Embryonic facial prominence (tissue), 1 donor: ENCODE results near the gene TP53.

Source experiments
- DNase-seq: peaks from one replicate; pipeline ENCODE4 v3.0.0-alpha.2; 2016; ENCODE audit errors: extremely low spot score

TP53 gene

DNA sequence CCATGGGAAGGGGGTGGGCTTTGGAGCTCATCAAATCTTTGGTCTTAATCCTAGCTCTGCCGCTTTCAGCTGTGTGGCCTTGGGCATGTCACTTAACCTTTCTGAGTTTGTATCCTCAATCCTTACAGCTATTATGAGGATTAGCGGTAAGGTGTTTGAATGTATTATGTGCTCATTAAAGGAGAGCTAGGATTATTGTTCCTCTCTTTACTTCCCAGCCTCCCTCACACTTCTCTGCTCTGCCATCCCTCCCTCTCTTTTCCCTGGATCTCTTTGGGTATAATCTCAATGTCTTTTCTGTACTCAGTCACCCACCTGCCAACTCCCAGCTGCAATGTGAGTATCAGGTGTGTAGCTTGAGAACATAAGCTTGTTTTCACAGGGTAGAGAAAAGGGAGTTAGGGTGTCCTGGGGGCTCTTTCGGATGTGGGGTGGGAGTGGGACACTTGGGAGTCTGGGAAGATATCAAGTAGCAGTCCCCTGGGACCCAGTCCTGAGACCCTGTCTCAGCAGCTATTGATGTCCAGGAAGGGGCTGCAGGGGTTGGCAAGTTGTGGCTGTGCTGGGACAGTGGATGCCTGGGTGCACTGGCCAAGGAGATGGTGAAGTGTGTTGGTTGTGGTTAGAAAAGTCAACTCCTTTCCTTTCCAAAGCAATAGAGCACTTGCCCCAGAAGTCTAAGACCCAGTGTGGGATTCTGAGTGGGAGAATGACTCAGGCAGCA, 19.5 kb upstream of the TP53 start:
- no peak for DNase-seq

DNA sequence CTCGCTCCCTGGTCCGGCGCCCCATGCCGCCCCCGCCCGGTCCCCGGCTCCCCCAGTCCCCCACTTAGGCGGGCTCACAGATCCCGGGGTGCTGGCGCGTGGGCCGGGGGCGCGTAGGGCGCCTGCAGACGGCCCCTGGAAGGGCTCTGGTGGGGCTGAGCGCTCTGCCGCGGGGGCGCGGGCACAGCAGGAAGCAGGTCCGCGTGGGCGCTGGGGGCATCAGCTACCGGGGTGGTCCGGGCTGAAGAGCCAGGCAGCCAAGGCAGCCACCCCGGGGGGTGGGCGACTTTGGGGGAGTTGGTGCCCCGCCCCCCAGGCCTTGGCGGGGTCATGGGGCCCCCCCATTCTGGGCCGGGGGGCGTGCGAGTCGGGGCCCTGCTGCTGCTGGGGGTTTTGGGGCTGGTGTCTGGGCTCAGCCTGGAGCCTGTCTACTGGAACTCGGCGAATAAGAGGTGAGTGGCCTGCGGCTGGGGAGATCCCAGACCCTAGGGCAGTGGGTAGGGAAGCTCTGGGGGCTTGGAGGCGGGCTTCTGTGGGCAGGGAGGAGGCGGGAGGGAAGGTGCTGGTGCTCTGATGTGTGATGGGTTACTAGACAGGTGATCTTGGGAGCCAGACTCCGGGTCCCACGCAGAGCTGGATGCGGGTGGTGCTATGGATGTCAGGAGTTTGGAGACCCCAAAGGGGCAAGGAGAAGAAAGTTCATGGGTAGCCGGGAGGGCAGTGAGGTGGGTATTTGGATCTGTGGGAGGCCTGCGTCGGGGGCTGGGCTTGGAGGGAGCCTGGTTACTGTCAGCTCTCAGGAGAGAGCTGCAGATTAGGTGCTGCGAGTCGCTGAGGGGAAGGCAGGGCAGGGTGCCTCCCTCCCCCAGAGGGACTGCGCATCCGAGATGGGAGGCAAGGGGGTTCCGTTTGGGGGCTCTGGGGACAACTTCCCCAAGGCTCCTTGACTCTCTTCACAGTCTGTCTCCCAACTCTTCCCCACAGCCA, 18.3 kb upstream of the TP53 start:
- DNase-seq = no peak

DNA sequence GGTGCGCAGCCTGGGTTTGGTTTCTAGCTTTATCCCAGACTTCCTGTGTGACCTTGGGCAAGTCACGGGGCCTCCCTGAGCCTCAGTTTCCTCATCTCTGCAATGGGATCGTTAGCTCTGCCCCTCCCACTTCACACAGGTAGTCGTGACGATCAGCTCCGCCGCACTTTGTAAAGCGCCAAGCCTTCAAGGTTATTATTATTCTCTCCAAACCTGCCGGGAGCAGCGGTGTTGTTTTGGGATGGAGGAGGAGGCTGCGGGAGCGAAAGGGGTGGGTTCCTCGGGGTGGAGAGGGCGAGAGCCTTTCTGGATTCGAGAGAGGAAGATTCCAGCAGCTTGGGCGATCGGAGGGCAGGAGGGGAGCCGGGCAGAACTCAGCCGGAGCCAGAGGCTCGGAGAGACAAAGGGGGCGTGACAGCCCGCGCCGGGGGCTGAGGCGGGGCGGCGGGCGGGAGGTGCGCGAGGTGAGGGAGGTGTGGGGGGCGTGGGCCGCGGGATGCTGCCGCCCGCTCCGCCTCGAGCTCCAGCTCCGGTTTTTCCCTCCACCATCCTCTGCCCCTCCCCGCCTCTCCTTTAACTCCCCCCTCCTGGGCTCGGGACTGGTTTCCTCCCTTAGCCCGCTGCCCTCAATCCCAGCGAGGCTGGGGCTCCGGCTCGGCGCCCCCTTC, 17.4 kb upstream of the TP53 start, which contains the start of gene EFNB3:
EFNB3 (plus strand) TSS at position 602 of the 668 bp plus-strand sequence. CDS start 397 bp downstream, outside the sequence.
- DNase-seq = no peak

DNA sequence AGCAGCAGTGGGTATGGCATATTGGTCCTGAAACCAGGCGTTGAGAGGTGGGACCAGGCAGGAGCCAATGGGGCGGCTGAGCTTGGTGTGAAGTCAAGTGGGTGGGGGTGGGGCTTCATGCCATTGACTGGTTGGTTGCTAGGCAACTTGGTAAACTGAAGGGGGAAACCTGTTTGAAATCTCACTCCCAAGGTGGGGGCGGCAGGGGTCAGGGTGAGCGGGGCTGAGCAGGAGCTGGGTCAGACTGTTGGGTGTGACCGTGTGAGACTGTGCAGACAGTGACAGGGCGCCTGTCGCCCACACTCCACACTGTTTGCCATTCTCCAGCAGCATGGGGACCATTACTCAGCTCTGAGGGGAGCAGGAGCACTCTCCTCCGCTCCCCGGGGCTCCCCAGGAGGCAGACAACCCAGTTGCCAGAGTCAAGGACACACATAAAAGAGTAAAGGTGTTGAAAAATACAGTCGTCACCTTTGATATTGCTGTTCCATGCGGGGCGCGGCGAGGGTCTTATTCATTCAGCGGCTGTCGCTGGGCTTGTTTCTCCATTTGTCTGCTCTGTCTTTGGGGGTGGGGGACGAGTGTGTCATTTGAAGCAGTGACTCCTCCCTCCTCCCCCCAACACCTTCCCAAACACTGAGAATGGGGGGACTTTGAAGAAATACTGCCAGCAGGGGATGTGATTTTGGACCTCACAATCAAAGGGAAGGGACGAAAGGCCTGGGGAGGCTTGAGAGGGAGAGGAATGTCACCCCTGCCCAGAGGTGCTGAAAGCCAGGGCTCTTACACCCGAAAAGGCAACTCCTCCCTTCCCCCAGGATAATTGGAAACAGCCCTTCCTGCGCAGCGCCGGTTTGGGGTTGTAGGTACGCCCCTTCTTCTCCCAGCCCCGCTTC, 16.5 kb upstream of the TP53 start:
- DNase-seq = peak; percentile 71

DNA sequence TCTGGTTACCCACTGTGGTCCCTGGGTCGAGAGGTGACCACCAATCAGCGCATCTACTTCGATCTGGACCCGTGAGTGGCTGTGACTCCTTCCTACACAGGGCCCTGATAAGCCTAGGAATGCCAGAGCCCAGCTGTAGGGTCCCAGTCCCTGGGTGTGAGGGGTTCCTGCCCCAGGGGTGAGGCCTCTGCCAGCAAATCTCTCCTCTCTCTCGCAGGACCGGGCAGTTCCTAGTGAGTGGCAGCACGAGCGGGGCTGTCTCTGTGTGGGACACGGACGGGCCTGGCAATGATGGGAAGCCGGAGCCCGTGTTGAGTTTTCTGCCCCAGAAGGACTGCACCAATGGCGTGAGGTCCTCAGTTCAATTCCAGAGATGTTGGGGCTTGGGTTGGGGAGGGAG, 15.5 kb upstream of the TP53 start:
- DNase-seq = no peak

DNA sequence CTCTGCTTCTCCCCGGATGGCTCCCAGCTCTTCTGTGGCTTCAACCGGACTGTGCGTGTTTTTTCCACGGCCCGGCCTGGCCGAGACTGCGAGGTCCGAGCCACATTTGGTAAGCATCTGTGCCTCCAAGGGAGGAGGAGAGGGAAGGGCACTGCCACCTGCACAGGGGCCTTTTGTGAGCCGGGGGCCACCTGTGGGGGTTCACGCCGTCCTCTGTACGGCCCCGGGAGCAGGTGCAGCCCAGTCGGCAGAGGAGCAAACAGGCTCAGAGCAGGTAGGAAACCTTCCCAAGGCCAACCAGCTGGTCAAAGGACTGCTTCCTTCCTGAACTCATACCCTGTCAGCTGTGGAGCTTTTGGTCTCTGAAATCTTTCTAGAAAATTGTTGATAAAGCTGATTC, 14.4 kb upstream of the TP53 start:
- DNase-seq = no peak

DNA sequence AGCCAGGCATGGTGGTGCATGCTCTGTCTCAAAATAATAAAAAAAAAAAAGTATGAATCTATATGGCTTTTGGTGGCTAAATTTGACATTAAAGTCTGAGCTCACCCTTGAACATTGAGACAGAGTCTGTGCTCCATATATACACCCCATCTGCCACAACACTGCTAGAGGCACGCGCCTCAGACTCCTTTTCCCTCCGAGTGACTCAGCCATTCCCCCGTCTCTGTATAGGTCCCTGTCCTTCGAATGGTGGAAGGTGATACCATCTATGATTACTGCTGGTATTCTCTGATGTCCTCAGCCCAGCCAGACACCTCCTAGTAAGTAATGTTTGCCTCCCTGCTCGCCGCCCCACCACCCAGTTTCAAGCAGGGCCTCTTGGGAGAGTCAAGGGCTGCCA, 13.2 kb upstream of the TP53 start:
- DNase-seq = no peak

DNA sequence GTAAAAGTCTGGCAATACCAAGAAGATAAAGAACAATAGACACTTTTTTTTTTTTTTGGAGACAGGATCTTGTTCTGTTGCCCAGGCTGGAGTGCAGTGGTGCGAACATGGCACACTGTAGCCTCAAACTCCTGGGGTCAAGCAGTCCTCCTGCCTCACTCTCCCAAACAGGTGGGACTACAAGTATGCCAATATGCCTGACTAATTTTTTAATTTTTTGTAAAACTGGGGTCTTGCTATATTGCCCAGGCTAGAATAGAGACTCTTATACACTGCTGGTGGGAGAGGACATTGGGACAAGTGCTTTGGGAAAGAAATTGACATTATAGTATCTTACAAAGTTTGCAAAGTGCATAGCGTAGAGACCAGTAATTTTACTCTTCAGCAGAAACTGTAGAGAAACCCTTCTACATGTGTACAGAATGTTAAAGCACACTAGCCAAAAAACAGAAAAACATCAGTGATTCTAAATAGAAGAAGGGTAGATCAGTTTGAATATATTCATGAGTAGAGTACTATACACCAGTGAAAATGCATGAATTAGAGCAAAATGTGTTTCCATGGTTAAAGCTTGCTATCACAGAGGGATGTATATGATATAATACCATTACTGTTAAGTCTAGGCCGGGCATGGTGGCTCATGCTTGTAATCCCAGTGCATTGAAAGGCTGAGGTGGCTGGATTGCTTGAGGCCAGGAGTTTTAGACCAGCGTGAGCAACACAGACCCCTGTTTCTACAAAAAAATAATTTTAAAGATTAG, 10.7 kb upstream of the TP53 start:
- DNase-seq = no peak

DNA sequence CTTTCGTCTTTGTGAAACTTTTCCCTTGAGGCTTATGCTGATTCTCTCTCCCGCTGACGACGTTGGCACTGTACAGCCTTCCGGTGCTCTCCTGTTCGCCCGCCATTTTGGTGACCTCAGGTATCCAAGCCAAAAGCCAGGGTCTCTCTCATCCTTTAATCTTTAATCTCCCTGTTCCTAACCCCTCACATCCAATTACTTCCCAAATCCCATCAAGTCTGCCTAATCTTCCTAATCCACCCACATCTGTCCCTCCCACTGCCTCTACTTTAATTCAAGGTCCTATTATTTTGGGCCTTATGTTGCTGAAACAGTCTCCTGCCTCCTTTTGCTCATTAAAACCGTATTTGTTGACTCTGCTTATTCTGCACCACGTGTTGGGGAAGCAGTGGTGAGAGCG, 8.3 kb upstream of the TP53 start:
- DNase-seq = no peak

DNA sequence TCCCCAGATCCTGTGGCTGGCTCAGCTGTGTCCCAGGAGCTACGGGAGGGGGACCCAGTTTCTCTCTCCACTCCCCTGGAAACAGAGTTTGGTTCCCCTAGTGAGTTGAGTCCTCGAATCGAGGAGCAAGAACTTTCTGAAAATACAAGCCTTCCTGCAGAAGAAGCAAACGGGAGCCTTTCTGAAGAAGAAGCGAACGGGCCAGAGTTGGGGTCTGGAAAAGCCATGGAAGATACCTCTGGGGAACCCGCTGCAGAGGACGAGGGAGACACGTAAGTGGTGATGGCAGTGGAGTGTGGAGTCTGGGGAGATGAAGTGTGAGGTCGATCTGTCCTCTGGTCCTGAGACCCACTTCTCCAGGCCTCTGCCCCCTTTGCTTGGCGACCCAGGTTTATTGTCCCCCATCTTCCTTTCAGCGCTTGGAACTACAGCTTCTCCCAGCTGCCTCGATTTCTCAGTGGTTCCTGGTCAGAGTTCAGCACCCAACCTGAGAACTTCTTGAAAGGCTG, 1.6 kb upstream of the TP53 start:
- no peak for DNase-seq

DNA sequence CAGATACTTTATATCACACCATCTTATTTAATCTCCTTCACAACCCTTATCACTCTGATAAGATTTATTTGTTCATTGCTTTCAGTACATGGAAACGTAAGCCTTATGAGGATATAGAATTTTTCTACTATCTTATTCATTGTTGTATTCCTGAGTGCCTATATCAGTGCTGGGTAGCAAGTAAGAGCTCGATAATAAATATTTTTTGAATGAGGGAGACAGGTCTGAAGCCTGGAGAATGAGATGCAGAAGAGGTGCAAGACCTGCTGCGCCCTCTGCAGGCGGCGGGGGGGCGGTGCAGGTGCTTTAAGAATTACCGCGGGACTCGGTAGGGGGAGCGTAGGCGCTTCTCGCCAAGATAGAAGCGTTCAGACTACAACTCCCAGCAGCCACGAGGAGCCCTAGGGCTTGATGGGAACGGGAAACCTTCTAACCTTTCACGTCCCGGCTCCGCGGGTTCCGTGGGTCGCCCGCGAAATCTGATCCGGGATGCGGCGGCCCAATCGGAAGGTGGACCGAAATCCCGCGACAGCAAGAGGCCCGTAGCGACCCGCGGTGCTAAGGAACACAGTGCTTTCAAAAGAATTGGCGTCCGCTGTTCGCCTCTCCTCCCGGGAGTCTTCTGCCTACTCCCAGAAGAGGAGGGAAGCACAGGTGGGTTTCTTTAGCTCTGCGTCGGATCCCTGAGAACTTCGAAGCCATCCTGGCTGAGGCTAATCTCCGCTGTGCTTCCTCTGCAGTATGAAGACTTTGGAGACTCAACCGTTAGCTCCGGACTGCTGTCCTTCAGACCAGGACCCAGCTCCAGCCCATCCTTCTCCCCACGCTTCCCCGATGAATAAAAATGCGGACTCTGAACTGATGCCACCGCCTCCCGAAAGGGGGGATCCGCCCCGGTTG, 868 bp upstream of the TP53 start, which contains the start of gene WRAP53:
WRAP53 (plus strand) TSS at position 570 of the 900 bp plus-strand sequence; CDS start at position 742, 172 bp downstream.
- peak; percentile 96 for DNase-seq

DNA sequence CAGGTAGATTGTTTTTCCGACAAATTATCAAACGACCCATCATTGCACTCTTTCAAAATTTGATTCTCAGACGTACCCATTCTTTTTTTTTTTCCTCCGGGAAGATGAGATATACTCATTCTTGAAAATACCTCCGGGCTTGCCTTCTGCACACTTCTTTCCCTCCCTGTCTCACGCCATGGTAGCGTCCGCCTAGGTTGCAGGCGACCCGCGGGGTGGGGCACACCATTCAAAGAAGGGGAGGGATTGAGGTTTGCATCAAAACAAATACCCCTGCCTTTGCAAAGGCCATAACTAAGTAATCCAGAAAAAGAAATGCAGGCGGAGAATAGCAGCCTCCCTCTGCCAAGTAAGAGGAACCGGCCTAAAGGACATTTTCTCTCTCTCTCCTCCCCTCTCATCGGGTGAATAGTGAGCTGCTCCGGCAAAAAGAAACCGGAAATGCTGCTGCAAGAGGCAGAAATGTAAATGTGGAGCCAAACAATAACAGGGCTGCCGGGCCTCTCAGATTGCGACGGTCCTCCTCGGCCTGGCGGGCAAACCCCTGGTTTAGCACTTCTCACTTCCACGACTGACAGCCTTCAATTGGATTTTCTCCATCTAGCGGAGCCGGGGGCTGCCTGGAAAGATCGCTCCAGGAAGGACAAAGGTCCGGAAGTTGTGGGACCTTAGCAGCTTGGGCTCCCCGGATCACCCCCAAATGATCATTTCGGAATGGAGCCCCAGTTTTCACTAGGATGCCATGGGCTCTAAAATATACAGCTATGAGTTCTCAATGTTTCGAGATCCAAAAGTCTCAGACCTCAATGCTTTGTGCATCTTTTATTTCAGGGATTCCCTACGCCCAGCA, 843 bp downstream of the TP53 start:
- peak; percentile 44 for DNase-seq

DNA sequence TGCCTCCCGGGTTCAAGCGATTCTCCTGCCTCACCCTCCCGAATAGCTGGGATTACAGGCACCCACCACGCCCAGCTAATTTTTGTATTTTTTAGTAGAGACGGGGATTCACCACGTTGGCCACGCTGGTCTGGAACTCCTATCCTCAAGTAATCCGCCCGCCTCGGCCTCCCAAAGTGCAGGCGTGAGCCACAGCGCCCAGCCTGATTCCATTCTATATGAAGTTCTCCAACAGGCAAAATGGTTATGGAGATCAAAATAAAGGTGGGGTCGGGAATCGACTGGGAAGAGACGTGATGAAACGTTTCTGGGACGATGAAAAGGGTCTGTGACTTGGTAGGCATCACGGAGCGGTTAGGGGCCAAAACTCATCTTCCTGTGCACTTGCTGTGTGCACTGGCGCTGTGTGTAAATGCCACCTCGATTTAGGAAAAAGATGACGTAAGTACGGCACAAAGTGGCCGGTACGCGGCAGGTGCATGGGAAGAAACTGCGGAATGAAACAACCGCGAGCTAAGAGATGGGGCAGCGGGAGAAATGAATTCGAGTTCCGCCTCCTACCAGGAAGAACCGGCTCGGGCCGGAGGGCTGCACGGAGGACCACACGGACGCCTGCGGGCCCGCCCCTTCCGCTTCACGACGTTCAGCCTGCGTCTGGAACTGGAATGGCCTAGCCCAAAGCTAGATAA, 1.6 kb downstream of the TP53 start:
- DNase-seq = peak; percentile 92

DNA sequence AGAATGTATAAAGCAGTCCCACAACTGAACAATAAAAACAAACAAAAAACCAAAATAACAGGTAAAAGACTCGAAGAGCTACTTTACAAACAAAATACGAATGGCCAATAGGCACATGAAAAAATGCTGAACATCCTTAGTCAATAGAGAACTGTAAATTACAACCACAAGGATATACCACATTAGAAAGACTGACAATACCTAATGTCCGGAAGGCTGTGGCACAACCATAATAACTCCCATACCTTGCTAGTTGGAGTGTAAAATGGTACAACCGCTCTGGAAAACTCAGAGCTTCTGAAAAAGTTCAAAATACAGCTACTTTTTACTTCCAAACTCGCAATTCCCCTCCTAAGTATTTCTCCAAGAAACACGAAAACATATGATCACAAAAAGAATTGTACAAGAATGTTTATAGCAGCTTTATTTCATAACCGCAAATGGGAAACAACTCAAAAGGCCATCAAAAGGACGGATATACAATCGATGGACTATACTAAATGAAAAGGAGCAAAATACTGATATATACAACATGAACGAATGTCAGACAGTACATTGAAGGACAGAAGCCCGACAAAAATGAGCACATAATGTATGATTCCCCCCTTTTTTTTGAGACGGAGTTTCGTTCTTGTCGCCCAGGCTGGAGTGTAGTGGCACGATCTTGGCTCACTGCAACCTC, 2.3 kb downstream of the TP53 start:
- DNase-seq = no peak

DNA sequence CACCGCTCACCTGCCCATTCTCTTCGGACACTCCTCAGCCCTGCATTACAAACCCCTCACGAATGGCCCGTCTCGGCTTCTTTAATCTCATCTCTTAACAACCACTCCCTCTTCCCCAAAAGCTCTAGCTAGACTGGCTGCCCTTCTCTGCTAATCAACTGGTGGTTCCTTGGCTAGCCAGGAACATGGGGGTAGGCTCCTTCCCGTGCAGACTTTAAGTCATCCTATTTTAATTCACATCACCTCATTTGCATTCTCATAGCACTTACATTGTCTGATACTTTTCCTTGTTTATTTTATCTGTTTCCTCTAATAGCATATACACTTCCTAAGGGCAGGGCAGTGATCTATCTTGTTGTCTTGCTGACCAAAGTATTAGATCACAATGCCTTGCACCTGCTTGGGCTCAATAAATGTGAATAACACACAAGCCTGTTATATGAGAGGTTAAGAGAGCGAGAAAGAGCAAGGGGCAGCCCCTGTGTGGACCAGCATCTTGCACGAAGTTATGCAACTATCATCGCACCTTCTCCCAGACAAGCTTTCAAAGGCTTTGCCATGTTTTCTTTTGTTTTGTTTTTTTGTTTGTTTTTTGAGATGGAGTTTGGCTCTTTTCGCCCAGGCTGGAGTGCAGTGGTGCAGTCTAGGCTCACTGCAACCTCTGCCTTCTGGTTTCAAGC, 9.8 kb downstream of the TP53 start:
- no peak for DNase-seq

DNA sequence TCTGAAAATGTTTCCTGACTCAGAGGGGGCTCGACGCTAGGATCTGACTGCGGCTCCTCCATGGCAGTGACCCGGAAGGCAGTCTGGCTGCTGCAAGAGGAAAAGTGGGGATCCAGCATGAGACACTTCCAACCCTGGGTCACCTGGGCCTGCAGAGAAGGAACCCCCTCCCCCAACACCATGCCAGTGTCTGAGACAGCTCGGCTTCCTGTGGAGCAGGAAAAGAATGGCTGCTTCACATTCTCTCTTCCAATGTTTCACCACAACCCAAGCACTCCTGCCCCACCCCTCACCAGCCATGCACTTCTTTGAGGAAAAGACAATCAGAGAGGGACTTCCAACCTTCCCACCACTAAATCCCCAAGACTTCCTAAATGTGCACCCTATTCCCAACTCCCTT, 10.8 kb downstream of the TP53 start:
- DNase-seq = no peak
